ENCODE results near the gene PUM1.

The PUM1 gene

DNA sequence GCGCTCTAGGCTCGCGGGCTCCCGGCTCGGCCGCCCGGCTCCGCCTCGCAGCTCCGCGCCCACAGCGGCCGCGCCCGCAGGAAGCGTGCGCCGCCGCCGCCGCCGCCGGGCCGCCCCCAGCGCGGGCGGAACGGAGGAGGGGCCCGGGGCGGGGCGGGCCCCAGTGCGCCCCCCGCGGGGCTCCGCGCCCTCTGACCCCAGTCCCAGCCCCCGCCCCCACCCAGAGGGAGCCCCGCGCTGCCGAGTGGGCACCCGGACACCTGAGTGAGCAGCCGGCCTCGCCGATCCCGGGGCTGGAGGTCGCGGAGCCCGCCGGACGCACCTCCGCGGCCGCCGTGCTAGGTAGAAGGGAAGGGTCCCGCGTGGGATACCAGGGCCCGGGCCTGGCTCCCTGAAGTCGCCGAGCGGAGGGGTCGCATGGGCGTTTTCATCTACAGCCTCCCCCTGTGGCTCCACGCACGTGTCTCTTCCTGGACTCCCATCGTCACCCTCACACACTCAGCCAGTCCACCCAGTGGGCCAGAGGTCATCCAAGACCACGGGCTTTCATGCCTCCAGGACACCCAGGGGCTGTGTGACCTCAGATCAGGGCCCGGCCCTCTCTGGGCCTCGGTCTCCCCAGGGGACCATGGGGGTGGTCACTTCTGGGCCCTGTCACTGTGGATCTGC is 156.7 kb downstream of the PUM1 start, which contains the start of gene SDC3:
TSS of gene SDC3 (minus strand) at position 63 of the 669 bp plus-strand sequence. CDS start 172 bp downstream, outside the sequence.
- DNase-seq (ENCODE audit: low read depth in 2 of 2, low spot score in 1 of 2): no peak

DNA sequence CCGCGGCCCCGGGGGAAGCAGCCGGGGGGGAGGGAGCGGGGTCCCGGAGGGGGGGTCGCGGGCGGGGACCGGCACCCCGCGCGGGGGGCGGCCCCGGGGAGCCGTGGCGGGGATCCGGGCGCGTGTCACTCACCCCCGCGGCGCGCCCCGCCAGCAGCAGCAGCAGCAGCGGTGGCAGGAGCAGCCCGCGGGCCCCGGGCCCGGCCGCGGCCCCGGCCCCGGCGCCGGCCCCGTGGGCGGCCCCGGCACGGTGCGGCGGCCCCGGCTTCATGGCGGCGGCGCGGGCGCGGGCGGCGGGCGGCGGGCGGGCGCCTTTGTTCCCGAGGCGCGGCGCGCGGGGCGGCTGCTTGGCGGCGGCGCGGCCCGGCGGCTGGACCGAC is 157.2 kb downstream of the PUM1 start:
- DNase-seq (ENCODE audit: low read depth in 2 of 2, low spot score in 1 of 2): no peak

DNA sequence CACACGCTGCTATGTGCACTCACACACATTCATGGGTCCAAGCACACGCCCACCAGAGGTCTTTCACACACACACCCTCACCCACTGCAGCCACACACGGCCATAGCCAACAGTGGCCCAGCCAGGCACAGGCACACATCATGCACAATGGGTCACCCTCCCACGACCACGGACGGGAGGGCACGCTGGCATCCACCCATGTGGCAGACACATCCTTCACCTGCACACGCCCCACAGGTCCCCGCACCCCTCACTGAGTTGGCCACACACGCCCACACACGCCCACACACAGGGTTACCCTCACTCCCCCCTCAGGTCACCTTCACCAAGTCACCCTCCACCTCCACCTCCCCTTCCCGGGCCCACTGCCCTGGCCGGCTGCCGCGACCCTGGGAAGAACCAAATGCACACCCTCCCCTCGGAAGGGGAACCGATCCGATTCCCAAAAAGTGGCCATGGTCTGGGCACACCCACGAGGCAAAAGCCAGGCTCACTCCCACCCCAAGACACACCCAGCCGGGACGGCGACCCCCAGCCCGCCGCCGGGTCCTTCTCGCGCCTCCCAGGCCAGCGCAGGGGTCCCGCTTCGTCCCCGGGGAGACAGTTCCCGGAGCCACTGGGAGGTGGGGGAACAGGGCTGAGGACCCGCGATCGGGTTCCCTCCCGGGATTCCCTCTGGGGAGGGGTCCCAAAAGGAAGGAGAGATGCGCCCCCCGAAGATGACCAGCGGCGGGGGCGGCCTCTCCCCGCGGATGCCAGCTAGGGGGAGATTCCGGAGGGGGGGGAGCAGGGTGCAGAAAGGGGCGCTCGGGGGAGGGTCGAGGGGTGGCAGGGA is 157.8 kb downstream of the PUM1 start:
- DNase-seq (ENCODE audit: low read depth in 2 of 2, low spot score in 1 of 2): no peak

DNA sequence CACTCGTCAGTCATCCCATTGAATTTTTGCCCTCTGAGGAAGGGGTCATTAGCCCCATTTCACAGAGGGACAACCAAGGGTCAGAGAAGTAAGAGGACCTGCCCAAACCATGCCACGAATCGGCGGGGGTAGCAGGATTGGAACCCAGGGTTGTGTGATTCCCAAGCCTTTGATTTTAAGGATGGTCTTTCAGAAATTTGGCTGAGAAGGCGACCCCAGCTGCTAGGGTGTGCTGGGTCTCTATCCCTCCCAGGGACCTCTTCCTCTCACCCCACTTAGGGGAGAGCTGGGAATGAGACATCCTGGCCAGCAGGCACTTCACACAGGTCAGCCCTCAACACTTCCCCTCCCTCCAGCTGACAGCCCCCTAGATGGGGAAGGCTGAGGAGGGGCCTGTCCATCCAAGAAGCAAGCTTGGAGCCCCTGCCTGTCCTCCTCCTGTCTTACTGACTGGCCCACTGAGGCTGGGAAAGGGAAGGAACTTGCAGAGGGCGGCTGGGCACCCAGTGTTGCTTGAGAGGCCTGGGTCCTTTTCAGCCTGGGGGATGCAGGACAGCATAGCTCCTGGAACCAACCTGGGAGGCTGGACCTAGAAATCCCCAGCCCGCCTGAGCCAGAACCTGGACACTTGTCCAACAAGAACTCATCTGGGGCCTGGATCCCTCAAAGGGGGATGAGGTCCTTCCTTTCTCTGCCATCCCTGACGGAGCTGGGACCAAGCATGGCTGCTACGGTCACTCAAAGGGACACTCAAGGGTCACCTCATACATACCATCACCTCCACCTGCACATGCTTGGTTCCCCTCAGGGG is 158.7 kb downstream of the PUM1 start:
- DNase-seq (ENCODE audit: low read depth in 2 of 2, low spot score in 1 of 2): no peak

DNA sequence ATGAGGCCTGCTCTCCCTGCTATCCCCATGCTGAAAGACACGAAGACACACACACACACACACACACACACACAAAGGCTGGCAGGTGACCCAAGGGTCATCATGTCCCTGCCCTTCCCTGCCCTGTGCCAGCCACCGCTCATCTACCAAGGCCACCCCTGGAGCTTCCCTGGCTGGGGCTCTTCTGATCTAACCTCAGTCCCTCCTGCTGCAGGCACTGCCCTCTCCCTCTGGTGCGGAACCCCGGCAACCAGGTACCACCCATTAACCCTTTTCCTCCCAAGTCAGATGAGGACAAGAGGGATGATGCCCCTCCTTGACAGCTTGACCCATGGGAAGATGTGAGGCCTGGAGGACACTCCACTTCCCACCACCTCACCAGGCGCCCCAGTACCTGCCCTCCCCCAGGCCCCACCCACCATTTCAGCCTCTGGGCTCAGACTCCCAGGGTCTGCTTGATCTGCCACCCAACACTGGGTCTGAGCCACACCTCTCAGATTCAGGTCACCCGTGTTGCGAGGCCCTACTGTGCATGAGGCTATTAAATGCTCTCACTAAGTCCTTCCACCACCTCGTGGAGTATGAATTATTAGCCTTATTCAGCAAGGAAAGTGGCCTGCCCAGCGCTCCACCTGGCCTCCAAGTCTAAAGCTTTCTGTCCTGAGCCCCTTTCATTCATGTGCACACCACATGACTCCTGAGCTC is 159.4 kb downstream of the PUM1 start:
- DNase-seq (ENCODE audit: low read depth in 2 of 2, low spot score in 1 of 2): no peak

DNA sequence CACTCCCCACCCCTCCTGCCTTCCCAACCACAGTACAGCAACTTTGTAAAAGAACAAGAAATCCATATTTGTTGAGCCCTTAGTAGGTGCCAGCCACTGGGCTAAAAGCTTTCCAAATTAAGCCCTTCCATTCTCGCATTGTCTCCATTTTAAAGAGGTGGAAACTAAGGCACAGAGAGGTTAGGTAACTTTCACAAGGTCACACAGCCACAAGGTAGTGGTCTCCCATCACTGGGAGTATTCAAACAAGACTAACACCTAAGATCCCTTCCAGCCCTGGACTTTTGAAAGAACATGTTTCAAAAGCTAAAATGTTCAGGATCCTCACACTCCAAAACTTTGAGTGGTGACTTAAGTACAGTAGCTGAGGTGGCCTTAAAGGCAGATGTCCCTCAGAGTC is 160.1 kb downstream of the PUM1 start:
- DNase-seq (ENCODE audit: low read depth in 2 of 2, low spot score in 1 of 2): no peak

DNA sequence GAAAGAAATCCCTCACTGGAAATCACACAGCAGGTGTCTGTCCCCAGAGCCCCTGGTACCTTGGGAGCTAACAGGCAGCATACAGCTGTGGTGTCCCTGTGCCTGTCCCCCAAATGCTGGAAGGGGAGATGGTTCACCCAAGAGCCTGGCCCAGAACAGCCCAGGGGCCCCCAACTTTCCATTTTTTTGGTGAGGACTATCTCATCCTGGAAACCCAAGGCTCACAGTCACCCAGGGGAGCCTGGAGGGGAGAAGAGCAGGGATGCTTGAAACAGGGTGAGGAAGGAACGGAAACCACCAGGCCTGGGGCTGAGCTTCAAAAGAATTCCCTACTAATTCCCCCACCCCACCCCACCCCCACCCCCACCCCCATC is 160.6 kb downstream of the PUM1 start:
- DNase-seq (ENCODE audit: low read depth in 2 of 2, low spot score in 1 of 2): no peak

DNA sequence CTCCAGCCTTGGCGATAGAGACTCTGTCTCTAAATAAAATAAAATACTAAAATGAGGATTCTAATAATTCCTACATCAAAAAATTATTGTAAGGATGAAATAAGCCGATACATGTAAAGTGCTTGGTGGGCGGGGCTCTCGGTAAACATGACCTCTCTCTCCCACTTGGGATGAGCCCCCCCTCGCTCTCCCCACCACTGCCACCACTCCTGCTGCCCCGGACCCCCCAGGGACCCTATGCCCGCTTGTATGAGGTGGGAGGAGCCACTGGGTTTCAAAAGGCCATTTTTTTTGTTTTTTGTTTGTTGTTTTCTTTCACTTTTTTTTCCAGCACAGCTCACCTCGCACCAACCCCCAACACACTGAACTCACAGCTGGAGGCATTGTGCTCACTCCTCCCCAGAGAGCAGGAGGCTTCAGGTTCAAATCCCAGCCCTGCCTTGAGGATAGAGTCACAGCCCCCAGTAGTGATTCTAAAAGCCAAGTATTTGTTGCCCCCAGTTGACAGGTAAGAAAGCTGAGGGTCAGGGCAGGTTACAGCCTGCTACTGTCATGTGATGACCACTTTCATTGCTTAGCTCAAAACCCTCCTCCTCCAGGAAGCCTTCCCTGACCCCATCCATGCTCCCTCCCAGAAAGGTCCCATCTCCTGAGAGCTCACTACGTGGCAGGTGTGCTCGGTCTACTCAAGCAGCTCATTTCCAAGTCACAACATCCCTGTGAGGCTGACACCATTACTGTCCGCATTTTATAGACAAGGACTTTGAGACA is 161.1 kb downstream of the PUM1 start:
- DNase-seq (ENCODE audit: low read depth in 2 of 2, low spot score in 1 of 2): no peak

DNA sequence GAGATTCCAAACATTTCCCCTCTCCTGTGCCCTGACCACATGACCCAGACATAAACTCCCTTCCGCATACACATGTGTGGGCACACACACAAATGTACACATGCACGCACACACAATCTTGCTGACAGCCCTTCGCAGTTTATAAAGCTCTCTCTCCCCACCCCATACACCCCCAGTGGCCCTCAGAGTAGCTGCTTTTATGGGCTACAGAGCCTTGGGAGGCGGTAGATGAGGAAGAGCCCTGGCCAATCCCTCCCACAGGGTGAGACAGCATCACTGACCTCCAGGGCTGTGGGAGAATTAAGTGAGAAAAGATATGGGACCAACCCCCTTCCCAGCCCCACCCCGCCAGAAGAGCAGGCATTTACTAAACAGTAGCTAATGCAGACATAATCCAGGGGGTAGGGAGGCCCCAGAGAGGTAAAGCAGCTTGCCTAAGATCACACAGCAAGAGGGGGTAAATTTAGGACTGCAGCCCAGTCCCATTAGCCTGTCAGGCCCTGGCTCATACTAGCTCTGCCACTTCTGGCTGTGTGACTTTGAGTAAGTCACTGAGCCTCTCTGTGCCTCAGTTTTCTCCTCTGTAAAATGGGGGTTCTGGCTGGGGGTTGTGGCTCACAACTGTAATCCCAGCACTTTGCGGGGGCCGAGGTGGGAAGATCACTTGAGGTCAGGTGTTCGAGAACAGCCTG is 162.0 kb downstream of the PUM1 start:
- DNase-seq (ENCODE audit: low read depth in 2 of 2, low spot score in 1 of 2): no peak

DNA sequence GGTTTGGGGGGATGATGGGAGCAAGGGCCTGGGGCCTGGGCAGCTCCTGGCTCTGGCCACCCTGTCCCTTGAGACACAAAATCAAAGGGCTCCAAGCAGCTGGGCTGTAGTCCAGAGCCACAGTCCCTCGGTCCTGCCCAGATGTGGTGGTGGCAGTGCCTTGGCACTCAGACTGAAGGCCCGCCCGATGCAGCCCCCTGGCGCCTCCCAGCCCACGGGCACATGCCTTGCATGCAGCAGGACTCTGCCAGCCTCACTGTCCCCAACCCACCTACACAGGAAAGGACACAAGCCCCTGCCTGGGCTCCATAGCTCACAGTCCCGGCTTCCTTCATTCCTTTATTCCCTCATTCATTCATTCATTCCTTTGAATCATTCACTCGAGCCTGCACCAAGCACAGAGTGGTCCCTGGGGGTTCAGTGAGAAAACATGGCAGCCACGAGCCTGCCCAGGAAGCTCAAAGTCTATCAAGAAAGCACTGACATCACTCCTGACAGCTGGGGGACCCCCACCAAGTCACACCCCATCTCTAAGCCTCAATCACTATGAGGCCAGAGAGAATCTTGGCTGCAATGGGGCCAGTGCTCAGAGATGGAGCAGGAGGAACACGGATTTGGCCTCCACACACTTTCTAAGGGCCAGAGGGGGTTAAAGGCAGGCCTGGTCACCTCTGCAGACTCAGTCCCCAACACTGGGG is 162.8 kb downstream of the PUM1 start:
- no peak for DNase-seq (ENCODE audit: low read depth in 2 of 2, low spot score in 1 of 2)

DNA sequence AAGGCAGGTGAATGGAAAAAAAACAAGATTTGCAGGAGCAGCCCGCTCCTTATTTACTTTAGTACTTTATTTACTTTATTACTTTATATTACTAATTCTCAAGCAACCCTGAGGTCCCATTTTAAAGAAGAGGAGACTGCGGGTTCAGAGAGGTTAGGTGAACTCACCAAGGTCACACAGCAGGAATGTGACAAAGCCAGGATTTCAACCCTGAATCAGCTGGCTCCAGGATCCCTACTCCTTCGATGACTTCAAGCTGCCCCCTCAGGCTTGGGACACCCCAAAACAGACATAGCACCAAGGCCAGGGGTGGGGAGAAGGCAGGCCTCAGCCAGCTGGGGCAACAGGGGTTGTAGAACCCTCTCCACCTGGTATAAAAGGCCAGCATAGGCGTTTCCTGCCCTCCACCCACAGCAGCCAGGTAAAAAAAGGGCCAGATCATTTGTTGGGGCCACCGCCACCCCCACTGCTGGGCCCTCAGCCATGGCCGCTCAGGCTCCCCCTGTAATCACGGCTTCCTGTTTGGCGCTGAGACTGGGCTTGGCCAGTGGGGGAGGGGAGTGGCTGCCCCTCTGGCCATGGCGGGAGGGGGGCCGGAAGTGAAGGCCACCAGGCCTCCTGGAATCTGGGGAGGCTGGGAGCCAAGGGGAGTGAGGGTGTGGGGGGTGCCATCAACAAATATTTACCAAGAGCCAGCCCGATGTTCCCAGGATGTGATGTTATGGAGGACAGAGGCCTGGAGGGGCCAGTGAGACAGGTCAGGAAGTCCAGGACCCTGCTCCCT is 163.5 kb downstream of the PUM1 start:
- DNase-seq (ENCODE audit: low read depth in 2 of 2, low spot score in 1 of 2): no peak

DNA sequence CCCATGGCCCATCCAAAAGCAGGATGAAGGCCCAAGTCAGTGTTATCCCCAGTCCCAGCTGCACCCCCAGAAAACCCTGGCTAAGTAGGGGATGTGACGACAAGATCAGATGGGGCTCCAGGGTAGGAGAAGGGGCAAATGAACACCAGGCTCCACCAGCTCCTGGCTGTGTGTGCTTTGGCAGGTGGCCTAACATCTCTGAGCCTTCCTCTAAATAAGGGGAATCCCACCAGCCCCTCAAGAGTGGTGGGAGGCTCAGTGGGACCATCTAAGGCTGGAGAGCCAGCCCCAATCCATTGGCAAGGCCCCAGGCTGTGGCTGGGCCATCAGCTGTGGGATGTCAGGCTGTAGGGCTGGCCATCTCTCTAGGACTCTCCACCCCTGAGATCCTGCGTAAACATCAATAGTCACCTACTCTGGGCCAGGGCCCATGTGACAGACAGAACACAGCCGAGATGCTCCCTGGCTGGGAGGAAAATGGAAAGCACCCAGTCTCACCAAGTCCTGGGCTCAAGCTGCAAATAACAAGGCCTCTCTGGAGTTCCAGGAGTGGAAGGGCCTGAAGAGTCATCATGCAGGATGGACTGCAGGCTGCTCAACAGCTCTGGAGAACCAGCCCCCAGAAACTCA is 164.5 kb downstream of the PUM1 start:
- no peak for DNase-seq (ENCODE audit: low read depth in 2 of 2, low spot score in 1 of 2)

DNA sequence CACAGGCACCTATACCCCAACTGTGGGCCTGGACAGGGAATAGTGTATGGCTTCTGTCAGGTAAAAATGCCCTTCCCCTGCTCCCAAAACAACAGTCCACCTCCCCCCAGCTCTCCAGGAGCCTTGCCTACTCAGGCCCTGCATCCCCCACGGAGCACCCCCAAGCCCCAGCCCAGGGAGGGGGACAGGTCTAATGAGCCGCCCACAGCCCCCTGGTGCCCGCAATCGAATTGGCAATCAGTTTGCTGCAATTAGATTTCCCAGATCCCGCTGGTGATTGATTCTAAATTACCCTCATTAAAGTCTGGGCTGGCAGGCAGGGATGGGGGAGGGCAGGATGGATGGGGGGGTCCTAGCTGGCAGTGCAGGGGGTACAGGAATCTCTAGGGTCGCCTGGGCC is 165.0 kb downstream of the PUM1 start:
- no peak for DNase-seq (ENCODE audit: low read depth in 2 of 2, low spot score in 1 of 2)

DNA sequence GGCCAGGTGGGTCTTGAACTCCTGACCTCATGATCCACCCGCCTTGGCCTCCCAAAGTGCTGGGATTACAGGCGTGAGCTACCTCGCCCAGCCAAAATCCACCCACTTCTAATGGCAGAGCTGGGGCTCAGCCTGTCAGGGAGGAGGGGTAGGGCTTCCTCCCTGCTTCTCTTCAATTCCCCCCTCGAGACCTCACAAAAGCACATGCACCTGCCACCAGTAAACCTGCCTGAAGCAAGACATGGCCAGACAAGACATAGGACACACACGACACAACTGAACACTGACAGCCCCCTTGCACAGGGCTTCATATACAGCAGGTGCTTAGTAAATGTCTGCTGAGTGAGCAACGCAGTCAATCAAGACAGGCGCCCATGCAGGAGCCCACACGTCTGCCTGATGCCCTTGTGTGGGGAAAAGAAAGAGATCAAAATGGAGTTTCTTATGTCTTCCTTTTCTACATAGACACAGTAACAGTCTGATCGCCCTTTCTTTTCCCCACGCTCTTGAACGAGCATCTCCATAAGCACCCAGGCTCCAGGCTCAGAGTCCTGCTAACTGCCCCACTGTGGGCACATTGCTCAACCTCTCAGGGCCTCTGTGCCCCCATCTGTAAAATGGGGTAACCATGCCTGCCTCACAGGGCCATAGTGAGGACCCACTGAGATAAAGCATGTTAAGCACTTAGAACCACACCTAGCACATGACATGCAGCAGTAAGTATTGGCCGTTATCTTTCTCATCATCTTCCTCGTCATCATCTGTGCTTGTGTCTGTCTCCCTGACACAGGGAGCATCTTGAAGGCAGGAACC is 165.7 kb downstream of the PUM1 start:
- no peak for DNase-seq (ENCODE audit: low read depth in 2 of 2, low spot score in 1 of 2)

DNA sequence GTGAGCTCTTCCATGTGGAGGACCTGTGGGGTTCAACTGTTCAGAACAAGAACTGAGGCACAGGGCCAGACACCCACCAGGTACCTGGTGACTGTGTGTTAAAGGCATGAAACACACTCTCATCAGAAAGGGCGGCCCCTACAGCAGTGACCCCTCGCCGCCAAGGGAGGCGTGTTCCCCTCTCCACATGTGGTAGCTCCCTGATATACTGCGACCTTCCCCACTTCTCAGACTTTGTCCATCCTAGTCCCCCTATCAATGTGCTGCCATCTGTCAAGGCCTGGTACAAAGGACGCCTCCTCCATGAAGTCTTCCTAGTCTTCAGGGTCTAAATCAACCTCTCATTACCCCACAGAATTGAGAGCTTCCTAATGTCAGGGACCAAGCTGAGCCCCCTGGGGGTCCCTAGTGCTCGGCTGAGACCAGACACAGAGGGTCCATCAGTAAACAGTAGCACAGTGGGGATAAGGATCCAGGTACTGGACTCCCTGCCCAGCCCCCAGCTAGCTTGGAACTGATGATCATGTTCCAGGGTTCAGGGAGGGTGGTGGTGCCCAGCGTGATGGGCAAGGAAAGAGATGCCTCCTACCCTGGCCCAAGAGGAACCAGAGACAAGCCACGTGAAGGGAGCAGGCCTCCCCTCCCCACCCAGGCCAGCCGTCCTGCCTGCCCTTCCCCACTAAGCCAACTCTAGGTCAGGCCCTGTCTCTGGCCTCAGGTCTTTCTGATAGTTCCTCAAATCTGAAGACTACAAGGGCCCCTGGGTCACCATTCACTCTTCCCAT is 167.3 kb downstream of the PUM1 start:
- DNase-seq (ENCODE audit: low read depth in 2 of 2, low spot score in 1 of 2): no peak

DNA sequence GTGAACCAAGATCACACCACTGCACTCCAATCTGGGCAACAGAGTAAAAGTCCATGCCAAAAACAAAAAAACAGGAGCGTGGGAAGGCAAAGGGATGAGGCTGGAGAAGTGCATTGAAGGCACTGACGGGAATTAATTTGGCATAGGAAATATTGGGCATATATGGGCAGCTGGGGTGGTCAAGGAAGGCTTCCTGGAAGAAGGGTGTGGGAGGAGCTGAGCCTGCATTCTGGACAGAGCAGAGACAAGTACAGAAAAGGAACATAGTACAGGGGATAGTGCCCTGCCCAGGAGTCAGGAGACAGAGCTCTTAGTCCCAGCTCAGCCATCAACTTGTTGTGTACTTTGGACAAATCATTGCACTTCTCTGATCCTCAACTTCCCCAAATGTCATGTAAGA is 168.6 kb downstream of the PUM1 start:
- no peak for DNase-seq (ENCODE audit: low read depth in 2 of 2, low spot score in 1 of 2)
